NCI-H2107 treated with DMSO at 0.1 percent for 48 hours (cell line): Measurements from ENCODE around the gene CD72.
"Not testable (repeated sequence)": the region's sequence is repeated elsewhere in the genome, so short reads cannot be mapped to it uniquely, and the experiment has no call there.

Experiments
- DNase-seq: peaks from one replicate; lab custom pipeline; 2025; ENCODE audit not compliant: unreplicated experiment; lab: John Stamatoyannopoulos, UW

The CD72 gene

DNA sequence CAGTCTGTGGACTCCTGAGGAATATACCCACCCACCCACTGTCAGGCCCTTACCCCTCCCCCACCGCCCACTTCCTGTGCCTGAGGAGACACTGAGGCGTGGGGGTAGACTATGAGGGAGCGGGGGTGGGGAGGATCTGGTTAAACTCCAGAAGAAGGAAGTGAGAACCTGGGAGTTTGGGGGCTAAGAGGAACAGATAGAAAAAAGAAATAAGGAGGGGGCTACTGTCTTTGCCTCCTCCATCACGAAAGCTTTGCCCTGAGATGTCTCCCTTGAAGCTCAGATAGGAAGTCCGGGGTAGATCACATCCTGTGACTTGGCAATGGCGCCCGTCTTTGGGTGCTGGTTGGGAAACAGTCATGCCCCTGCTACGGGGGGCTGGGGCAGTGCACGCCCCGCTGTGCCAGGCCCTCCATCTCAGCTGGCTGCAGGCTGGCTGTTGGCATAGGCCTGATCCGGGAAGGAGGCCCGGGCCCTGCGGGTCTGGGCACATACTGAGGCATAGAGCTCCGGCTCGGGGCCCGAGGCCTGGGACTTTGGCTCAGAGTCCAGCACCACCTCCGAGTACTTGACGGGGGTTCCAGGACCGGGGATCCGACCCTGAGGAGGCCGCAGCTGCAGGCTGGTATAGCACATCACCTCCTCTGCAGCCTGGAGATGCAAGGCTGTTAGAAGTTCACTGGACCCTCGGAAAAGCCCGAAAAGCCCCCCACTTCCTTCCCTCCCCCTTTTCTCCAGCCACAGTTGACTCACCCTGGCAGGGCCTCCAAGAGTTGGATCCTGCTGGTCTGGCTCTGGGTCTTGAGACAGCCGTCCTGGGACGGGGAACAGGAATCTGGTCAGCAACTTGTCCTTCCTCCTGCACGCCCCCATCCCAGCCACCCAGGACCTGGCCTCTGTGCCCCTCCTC, 31.5 kb upstream of the CD72 start:
- no peak for DNase-seq

DNA sequence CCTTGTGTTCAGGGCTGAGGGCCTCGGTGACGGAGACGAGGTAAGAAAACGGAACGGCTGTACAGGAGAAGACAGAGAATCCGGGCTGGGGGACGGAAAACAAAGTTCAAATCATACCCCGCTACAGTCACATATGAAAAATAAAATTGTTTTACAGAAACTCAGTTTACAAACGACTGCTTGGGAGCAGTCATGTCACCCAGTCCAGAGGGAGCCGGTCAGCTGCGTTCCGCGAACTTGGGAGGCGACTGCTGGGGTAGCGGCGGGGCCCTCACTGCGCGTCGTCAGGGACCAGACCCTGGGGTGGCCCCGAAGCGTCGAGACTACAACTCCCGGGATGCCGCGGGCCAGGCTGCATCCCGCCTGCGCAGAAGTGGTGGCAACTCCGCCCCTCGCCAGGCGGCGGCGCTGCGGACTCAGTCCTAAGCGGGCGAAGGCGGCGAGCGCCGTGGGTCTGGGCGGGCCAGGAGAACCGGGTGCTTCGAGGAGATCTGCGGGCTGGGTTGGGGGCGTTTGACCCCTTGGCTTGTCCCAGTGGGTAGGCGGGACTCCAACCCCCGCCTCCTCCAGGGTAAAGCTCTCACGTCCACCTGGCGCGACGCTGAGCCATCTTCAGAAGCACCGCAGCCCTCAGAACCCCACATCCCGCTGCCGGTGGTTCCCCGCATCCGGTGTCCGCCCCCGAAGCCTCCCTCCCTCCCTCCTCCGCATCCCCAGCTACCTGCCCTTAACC, 28.5 kb upstream of the CD72 start:
- DNase-seq = peak; percentile 65

- no peak for DNase-seq
Measured at GRCh38 chr9:35646153-35646532, 27.9 kb upstream of the CD72 start.

- not testable (repeated sequence) for DNase-seq
Measured at GRCh38 chr9:35645736-35646135, 27.5 kb upstream of the CD72 start.

GRCh38 chr9:35643046-35643445, 24.8 kb upstream of the CD72 start:
- DNase-seq = no peak

DNA sequence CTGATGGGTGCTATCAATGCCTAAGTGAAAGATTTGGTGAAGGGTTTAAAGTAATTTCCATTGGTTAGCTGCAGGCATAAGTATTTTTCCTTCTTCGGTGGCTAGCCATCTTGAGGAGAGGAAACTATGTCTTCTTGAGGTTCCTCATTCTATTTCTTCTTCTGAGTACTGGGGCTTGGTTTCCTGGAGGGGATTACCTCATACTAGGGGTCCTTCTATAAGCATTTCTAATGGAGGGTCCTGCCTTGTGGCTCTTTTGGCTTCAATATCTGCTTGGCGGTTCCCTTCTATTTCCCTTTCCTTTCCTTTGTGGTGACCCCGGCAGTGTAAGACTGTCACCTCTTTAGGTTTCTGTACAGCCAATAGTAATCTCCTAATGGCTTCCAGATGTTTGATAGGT, 23.3 kb upstream of the CD72 start:
- DNase-seq = not testable (repeated sequence)

- DNase-seq = not testable (repeated sequence)
Measured at GRCh38 chr9:35640431-35640830, 22.2 kb upstream of the CD72 start.

DNA sequence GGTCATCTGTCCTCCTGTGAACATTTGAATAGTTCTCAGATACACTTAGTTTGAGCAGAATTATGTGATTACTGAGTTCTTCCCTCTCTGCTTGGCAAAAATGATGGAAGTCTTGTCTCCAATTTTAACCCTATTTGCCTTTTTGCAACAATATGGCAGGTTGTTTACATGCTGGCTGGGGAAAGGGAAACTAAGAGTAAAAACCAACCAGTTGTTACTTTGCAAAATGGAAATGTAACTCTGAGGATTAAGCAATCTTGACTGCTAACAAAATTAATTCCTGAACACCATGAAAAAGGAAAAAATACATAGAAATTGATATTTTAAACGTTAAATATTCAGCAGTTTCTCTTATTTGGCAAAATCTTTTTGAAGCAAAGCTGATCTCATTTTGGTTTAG, 21.4 kb upstream of the CD72 start:
- DNase-seq = no peak

GRCh38 chr9:35639225-35639624, 21.0 kb upstream of the CD72 start:
- not testable (repeated sequence) for DNase-seq

GRCh38 chr9:35638751-35639150, 20.5 kb upstream of the CD72 start:
- not testable (repeated sequence) for DNase-seq

DNA sequence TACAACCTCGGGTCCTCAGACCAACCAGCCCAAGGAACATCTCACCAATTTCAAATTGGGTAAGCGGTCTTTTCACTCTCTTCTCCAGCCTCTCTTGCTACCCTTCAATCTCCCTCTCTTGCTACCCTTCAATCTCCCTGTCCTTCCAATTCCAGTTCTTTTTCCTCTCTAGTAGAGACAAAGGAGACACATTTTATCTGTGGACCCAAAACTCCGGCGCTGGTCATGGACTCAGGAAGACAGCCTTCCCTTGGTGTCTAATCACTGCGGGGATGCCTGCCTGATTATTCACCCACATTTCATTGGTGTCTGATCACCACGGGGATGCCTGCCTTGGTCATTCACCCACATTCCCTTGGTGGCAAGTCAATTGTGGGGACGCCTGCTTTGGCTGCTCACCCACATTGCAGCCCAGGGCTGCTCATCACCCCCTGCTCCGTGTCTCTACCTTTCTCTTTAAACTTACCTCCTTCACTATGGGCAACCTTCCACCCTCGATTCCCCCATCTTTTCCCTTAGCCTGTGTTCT, 19.3 kb upstream of the CD72 start:
- DNase-seq = not testable (repeated sequence)

- not testable (repeated sequence) for DNase-seq
Measured at GRCh38 chr9:35636877-35637246, 18.6 kb upstream of the CD72 start.

DNA sequence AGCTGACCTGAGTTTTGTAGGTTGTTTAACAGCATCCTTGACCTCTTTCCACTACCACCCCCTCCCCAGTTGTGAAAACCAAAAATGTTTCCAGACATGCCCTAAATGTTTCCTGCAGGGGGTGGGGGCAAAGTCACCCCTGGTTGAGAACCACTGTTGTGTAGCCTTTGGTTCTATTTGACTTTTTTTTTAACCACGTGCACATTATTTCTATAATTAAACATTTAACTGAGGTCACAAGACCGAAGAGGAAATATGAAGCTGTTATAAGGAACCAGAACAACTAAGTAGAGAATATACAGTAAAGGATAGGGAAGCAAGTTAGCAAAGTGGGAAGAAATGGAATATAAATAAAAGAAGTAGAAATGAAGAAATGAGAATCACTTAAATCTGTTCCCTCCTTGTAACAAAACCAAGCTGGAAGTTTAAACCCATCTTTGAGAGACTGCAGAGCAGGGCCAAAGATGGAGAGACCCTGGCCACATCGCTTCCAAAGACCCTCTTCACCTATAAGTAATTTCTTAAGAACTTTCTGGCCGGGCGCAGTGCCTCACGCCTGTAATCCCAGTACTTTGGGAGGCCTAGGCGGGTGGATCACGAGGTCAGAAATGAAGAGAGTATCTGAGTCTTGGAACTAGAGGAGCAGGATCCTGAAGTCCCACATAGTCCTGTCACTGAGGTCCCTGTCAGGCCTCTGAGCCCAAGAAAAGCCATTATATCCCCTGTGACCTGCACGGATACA, 18.1 kb upstream of the CD72 start:
- no peak for DNase-seq

- DNase-seq = no peak
Measured at GRCh38 chr9:35635730-35636129, 17.5 kb upstream of the CD72 start.

- no peak for DNase-seq
Measured at GRCh38 chr9:35629597-35629996, 11.4 kb upstream of the CD72 start.

DNA sequence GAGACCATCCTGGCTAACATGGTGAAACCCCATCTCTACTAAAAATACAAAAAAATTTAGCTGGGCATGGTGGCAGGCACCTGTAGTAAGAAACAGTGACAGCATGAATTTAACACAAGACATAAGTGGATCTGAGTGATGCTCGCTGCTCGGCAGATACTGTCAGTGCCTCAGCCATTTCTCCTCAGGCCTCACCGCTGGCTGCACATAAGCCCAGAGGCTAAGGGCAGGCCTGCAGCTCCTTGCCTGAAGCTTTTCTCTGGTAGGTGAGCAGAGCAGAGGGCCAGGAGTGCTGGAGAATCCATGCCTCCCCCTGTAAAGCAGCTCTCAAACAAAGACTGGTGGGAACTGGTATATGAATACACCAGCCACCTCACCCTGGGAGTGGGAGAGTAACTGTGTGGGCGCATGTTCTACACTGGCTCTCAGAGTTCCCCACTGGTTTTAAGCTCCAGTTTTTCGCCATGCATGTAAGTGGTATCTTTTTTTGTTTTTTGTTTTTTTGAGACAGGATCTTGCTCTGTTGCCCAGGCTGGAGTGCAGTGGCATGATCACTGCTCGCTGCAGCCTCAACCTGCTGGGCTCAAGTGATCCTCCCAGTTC, 10.3 kb upstream of the CD72 start:
- DNase-seq = no peak

DNA sequence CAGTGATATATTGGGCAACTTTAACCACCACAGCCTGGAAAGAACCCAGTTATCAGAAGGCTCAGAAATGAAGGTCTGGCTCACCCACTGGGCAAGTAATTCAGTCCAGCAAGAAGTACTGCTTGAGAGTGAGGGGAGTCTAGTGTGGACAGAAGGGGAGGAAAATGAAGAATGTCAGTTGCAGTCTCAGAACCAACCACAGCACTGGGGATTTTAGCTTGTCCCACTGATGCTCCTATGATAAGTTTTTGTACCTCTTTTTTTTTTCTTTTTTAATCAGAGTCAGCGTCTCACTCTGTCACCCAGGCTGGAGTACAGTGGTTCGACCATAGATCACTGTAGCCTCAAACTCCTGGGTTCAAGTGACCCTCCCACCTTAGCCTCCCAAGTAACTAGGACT, 9.4 kb upstream of the CD72 start:
- DNase-seq = no peak

DNA sequence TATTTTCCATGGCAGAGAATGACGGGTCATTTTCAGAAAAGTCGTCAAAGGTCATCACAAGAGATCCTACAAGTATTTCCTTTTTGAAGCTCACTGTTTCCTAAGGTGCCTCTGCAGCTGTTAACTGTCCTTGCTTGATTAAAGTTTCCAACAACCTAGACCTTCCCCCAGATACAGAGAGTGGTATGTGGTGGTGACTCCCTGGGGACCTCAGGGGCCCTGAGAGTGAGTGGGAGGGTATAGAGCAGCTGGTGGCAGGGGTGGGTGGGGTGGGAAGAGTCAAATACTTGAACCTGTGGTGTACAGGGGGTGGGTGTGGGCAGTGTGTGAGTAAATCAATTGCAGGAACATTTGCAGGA, 1.6 kb upstream of the CD72 start:
- no peak for DNase-seq

- no peak for DNase-seq
Measured at GRCh38 chr9:35618854-35619799, 914 bp upstream of the CD72 start.

DNA sequence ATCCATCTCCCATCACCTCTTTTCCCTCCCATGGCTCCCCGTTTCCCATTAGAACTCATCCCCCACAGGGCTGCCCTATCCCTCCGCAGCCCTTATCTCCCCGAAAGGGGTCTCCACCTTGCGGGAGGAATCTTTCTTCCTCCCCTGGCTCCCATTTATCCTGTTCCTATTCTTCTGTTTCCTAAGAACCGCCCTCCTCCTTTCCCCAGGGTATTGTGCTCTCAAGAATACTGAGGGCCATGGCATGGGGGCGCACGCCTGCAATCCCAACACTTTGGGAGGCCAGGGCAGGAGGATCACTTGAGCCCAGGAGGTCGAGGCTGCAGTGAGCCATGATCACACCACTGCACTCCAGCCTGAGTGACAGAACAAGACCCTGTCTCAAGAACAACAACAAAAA, 665 bp downstream of the CD72 start:
- no peak for DNase-seq
